Calu3 (cell line): Measurements from ENCODE around the gene CNPY4. TPM values are rescaled to one million over a fixed set of nuclear protein-coding genes. Genes with fewer than 3 reads are reported as not detected.
A peak's percentile ranks its signal among the peaks of the same experiment; 100 is the strongest.

Experiments used
- BruUV-seq: library from RNA; stranded (reverse); fragments of 400-500 nt; replicated peaks from 2 replicates; lab custom pipeline; 2021; lab: Mats Ljungman, UMichigan
- CTCF ChIA-PET: fragments of 300-600 bp; sonication (Branson Sonifier 250); formaldehyde crosslinking; loops from one replicate; lab custom pipeline; 2022; ENCODE audit warnings: antibody characterized with exemption; lab: Charles Lee
- DNase-seq: peaks from one replicate; pipeline ENCODE4 v3.0.0; 2022
- H3K27ac Mint-ChIP-seq: one replicate; pipeline ENCODE4 v1.8.0; 2022; ENCODE audit warnings: mixed read lengths; ENCODE audit not compliant: unreplicated experiment
- H3K27me3 Mint-ChIP-seq: one replicate; pipeline ENCODE4 v1.8.0; 2022; ENCODE audit warnings: mixed read lengths; ENCODE audit not compliant: unreplicated experiment
- H3K36me3 Mint-ChIP-seq: one replicate; pipeline ENCODE4 v1.8.0; 2022; ENCODE audit warnings: mild to moderate bottlenecking, moderate library complexity, mixed read lengths; ENCODE audit not compliant: insufficient read depth, unreplicated experiment
- H3K4me1 Mint-ChIP-seq: one replicate; pipeline ENCODE4 v1.8.0; 2022; ENCODE audit warnings: mild to moderate bottlenecking, low read depth, mixed read lengths; ENCODE audit not compliant: unreplicated experiment
- H3K4me3 Mint-ChIP-seq: one replicate; pipeline ENCODE4 v1.8.0; 2022; ENCODE audit warnings: mild to moderate bottlenecking, low read depth, moderate library complexity, mixed read lengths; ENCODE audit not compliant: unreplicated experiment
- H3K9me3 Mint-ChIP-seq: one replicate; pipeline ENCODE4 v1.8.0; 2022; ENCODE audit warnings: low read depth, mixed read lengths; ENCODE audit not compliant: unreplicated experiment
- CTCF ChIP-seq: fragments of 200-600 bp; IDR thresholded peaks from one replicate; pipeline ENCODE4 v1.8.0; 2022; ENCODE audit warnings: antibody characterized with exemption; ENCODE audit not compliant: unreplicated experiment
- intact Hi-C: fragments of 100-400 bp; cut with micrococcal nuclease; formaldehyde crosslinking; loops from one replicate; pipeline ENCODE4 v1.10.0; 2022; ENCODE audit not compliant: unreplicated experiment
- microRNA-seq: library from miRNA; unstranded; fragments of <30 nt; microRNA quantifications from one replicate; pipeline ENCODE4 v1.2.0, GENCODE V29; 2022
- total RNA-seq: library from RNA; stranded (reverse); gene quantifications from 2 replicates; pipeline ENCODE4 v1.2.3, GENCODE V29; 2022

The CNPY4 gene
- total RNA-seq, 1 experiment from 2014 or later = 5.9 TPM

- CTCF ChIA-PET = interaction anchor here (0.6 kb wide), 1 partner anchor 159 kb away, joined by 4 read pairs; no protein-coding TSS in a partner anchor
- Mint-ChIP-seq H3K9me3 (no peaks in the 10 kb centered on the region), H3K4me1 (peaks cover 32% of the 10 kb centered on the region), H3K27ac (no peak overlapping the region), H3K4me3 (peak overlapping the region; percentile 35), H3K36me3 (peaks cover 13% of the 10 kb centered on the region), H3K27me3 (peaks cover 77% of the 10 kb centered on the region)
- BruUV-seq = no TSS peak
- intact Hi-C loops = no loop called here
- no peak for TF ChIP-seq CTCF
- no peak for DNase-seq
Observed at GRCh38 chr7:100171840-100172239, 52.4 kb downstream of the CNPY4 start.

- CTCF ChIA-PET = no interaction called here
- Mint-ChIP-seq H3K27me3 (peaks cover 59% of the 10 kb centered on the region), H3K36me3 (peaks cover 6% of the 10 kb centered on the region), H3K27ac (no peak overlapping the region), H3K4me1 (peaks cover 15% of the 10 kb centered on the region), H3K9me3 (no peaks in the 10 kb centered on the region), H3K4me3 (no peak overlapping the region)
- intact Hi-C loops = no loop called here
- no peak for TF ChIP-seq CTCF
- DNase-seq = no peak
- BruUV-seq = no TSS peak
Observed at GRCh38 chr7:100173806-100174495, 54.5 kb downstream of the CNPY4 start.

- Mint-ChIP-seq H3K27ac (no peak overlapping the region), H3K36me3 (peaks cover 6% of the 10 kb centered on the region), H3K4me3 (no peak overlapping the region), H3K27me3 (peaks cover 59% of the 10 kb centered on the region), H3K4me1 (peaks cover 15% of the 10 kb centered on the region), H3K9me3 (no peaks in the 10 kb centered on the region)
- DNase-seq = no peak
- CTCF ChIA-PET = no interaction called here
- no peak for TF ChIP-seq CTCF
- intact Hi-C loops = no loop called here
- BruUV-seq = no TSS peak
Observed at GRCh38 chr7:100174582-100174981, 55.1 kb downstream of the CNPY4 start.

Small RNA genes within 50 kb of the gene (microRNA-seq; reads per million reads assigned to microRNA genes)
- gene MIR106B (5,426 reads per million, percentile 93 among the genes with 10 or more reads in this experiment), gene MIR25 (699 reads per million, percentile 81 among the genes with 10 or more reads in this experiment), gene MIR4658 (4.2 reads per million, percentile 9 among the genes with 10 or more reads in this experiment), gene MIR93 (12,909 reads per million, percentile 96 among the genes with 10 or more reads in this experiment)

Other genes starting within 250 kb of the CNPY4 start
- gene OR2AE1, start 242.6 kb upstream of the CNPY4 start, total RNA-seq = 0.47 TPM in 1 of 2 replicates, not detected in the other
- gene TRIM4, start 200.1 kb upstream of the CNPY4 start, total RNA-seq = 15.9 and 16.9 TPM in 2 replicates
- gene GJC3, start 190.0 kb upstream of the CNPY4 start, total RNA-seq = not detected in 2 replicates
- gene AZGP1, start 143.6 kb upstream of the CNPY4 start, total RNA-seq = 15.4 and 25.6 TPM in 2 replicates
- 56.6 and 60.0 TPM in 2 replicates for gene ZKSCAN1, start 104.0 kb upstream of the CNPY4 start, total RNA-seq
- 5.5 and 5.7 TPM in 2 replicates for gene ZSCAN21, start 69.9 kb upstream of the CNPY4 start, total RNA-seq
- gene ZNF3, start 37.9 kb upstream of the CNPY4 start, total RNA-seq = 26.7 TPM in 2 replicates
- gene COPS6, start 30.7 kb upstream of the CNPY4 start, total RNA-seq = 97.1 and 110 TPM in 2 replicates
- gene MCM7, start 18.2 kb upstream of the CNPY4 start, total RNA-seq = 122 and 125 TPM in 2 replicates
- 12.1 and 13.9 TPM in 2 replicates for gene AP4M1, start 18.0 kb upstream of the CNPY4 start, total RNA-seq
- gene TAF6, start 276 bp upstream of the CNPY4 start, total RNA-seq = 50.5 and 50.8 TPM in 2 replicates
- 1.2 TPM in 2 replicates for gene MBLAC1, start 7.3 kb downstream of the CNPY4 start, total RNA-seq
- 43.6 and 56.6 TPM in 2 replicates for gene LAMTOR4, start 29.3 kb downstream of the CNPY4 start, total RNA-seq
- gene TRAPPC14, start 39.1 kb downstream of the CNPY4 start, total RNA-seq = 17.4 and 17.5 TPM in 2 replicates
- gene GAL3ST4, start 49.0 kb downstream of the CNPY4 start, total RNA-seq = 0.14 TPM in 1 of 2 replicates, not detected in the other
- 3.2 and 3.6 TPM in 2 replicates for gene GPC2, start 57.7 kb downstream of the CNPY4 start, total RNA-seq
- gene STAG3, start 58.3 kb downstream of the CNPY4 start, total RNA-seq = 0.66 and 1.2 TPM in 2 replicates
- not detected in 2 replicates for gene PVRIG, start 100.3 kb downstream of the CNPY4 start, total RNA-seq
- gene SPDYE3, start 188.1 kb downstream of the CNPY4 start, total RNA-seq = not detected in 2 replicates
- 40.0 and 40.4 TPM in 2 replicates for gene PILRB, start 238.5 kb downstream of the CNPY4 start, total RNA-seq